ENCODE results near the gene PLCXD1.
"Not testable (repeated sequence)": the region's sequence is repeated elsewhere in the genome, so short reads cannot be mapped to it uniquely, and the experiment has no call there.

The PLCXD1 gene

DNA sequence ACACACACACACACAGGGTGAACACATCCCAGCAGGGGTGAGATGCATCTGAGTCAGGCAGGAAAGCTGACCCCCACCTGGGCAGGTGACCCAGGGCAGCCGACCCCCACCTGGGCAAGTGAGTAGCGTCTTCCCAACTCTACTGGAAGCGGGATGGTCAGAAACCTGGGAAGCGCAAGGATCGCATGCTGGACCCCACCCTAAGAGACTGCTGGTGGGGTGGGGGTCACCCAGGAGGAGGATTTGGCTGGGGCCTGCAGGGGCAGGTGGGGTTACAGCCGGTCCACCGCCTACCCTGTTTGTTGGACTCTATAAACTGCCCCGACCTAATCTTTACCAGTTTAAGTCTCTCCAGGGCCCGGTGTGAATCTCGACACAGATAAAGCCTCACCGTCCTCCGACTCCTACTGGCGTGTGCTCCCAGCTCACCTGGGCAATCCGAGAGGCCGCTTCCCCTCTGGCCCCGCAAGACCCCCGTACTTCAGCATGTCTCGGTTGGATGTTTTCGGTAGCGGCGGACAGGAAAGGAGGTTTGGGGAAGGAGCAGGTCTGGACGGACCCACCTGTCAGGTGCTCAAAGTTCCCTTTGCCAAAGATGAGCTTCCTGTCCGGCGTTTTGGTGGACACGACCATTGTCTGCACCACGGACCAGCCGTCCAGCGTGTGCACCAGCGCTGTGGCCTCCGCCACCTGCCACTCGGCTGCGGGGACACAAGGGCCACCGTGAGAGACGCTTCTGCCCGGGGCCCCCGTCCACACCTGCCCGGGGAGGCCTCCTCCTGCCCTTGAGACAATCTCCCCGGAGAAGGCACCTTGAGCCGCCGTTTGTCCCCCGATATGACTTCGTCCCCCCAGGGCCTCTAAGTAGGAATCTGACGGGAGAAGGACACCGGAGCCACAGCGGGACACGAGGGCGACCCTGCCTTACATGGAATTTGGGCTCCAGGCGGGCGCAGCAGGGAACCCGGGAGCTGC, 35.5 kb downstream of the PLCXD1 start:
- no peak for DNase-seq (ENCODE audit: low read depth in 4 of 4, low spot score in 1 of 4)

DNA sequence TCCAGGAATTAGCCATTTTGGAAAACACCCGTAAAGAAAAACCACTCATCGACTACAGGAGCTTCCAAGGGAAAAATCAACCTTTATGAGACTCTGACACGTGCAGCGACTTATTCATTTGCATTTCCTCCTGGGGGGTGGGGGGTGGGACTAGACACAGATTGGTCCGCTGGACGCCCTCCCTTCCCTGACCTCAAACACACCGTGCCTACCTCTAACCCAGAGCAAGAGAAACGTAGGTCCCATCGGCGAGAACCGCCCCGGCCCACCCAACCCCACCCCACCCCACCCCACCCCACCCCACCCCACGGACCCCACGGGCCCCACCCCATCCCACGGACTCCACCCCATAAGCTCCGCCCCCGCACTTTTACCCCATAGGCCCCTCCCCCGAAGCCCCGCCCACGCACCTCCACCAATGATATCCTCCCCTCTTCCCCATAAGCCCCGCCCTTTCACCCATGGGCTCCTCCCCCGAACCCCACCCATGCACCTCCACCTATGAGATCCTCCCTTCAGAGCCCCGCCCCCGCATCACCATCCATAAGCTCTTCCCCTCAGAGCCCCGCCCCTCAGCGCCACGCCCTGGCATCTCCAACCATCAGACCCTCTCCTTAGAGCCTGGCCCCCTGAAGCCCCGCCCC, 36.4 kb downstream of the PLCXD1 start:
- peak in 1 of 4 experiments; percentile 86 for DNase-seq (ENCODE audit: low read depth in 4 of 4, low spot score in 1 of 4)

DNA sequence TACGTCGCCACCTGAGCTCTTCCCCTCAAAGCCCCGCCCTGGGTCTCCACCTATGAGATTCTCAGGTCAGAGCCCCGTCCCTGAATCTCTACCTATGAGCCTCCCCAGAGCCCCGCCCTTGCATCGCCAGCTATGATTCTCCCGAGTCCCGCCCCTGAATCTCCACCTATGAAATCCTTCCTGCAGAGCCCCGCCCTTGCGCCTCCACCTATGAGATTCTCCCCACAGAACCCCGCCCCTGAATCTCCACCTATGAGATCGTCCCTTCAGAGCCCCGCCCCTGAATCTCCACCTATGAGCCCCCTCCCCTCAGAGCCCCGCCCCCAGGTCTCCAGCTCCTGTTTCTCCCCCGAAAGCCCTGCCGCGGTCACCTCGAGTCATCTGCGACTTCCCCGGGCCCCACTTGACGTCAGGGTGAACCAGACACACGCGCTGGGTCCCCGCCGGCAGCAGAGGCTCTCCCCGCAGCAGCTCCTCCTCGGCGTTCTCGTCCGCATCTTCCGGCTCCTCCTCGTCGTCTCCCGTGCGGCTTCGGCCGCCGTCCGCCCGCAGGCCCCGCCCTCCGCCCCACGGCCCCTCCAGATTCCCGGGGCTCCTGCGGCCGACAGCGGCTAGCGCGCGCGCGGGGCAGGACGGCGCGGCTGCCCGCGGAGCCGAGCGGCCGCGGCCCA, 37.0 kb downstream of the PLCXD1 start:
- DNase-seq (ENCODE audit: low read depth in 4 of 4, low spot score in 1 of 4), result peak; percentile 96 to 98 (median 97)

DNA sequence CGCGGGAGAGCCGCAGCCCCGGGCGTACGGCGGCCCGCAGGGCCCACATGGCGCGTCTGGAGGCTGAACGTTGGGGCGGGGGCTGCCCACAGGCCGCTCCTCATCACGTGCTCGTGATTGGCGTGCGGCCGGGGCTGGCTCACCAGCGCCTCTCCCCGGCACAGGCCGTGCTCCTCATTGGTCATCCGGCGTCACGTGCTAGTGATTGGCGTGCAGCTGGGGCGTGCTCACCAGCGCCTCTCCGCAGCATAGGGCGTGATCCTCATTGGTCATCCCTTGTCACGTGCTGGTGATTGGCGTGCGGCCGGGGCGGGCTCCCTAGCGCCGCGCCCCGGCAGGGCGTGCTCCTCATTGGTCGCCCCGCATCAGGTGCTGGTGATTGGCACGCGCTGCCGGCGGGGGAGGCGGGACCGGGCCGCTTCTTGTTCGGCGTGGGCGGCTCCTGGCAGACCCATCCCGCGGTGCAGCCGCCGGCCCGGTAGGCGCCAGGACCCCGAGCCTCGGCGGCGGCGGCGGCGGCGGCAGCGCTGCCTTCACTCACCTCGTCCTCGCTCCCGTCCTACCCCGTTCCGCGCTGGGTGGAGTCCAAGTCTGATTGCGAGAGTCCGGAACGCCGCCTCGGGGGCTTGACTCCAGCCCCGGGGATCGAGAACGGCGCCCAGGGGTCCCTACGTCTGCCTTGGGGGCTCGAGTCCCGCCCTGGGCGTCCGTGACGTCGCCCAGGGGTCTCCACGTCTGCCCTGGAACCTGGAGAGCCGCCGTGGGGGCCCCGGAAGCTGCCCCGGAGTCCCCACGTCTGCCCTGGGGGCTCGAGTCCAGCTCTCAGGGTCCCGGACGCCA, 37.8 kb downstream of the PLCXD1 start, which contains the start of gene GTPBP6:
TSS of gene GTPBP6 (minus strand) at position 58 of the 840 bp plus-strand sequence. CDS start at position 49, 9 bp downstream.
- peak; percentile 85 to 96 (median 90) for DNase-seq (ENCODE audit: low read depth in 4 of 4, low spot score in 1 of 4)

DNA sequence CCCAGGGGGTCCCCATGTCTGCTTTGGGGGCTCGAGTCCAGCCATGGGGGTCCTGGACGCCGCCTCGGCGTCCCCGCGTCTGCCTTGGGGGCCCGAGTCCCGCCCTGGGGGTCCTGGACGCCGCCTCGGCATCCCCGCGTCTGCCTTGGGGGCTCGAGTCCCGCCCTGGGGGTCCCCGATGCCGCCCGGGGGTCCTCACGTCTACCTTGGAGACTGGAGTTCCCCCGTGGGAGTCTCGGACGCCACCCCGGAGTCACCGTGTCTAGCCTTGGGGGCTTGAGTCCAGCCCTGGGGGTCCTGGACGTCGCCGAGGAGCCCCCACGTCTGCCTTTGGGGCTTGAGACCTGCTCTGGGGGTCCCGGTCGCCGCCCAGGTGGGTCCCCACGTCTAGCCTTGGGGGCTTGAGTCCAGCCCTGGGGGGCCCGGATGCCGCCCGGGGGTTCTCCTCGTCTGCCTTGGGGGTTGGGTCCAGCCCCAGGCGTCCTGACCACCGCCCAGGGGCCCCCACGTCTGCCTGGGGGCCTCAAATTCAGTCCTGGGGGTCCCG, 38.5 kb downstream of the PLCXD1 start:
- no peak for DNase-seq (ENCODE audit: low read depth in 4 of 4, low spot score in 1 of 4)

DNA sequence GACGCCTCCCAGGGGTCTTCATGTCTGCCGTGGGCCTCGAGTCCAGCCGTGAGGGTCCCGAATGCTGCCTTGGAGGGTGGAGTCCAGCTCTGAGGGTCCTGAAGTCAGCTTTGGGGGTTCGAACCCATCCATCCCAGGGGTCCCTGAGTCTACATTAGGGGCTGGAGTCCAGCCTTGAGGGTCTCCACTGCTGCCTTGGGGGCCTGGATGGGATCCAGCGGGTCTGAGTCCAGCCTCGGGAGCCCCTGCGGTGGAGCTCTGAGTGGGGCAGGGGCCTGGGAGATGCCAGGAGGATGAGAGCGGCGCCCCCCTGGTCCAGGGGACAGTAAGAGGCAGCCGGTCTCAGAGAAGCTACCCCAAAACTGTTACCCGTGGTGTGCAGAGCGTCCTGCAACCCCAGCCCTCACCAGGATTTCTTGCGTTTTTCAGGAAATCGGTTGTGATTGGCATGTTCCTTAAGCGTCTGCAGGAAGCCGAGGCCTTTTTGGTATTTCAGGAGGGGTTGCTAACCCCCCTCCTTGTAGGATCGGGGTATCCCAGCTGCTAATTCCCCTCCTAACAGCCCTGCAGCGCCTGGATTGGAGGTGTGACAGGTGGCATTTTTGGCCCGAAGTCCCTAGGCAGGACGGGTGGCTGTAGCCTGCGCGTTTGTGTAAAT, 39.1 kb downstream of the PLCXD1 start:
- DNase-seq (ENCODE audit: low read depth in 4 of 4, low spot score in 1 of 4), result no peak

DNA sequence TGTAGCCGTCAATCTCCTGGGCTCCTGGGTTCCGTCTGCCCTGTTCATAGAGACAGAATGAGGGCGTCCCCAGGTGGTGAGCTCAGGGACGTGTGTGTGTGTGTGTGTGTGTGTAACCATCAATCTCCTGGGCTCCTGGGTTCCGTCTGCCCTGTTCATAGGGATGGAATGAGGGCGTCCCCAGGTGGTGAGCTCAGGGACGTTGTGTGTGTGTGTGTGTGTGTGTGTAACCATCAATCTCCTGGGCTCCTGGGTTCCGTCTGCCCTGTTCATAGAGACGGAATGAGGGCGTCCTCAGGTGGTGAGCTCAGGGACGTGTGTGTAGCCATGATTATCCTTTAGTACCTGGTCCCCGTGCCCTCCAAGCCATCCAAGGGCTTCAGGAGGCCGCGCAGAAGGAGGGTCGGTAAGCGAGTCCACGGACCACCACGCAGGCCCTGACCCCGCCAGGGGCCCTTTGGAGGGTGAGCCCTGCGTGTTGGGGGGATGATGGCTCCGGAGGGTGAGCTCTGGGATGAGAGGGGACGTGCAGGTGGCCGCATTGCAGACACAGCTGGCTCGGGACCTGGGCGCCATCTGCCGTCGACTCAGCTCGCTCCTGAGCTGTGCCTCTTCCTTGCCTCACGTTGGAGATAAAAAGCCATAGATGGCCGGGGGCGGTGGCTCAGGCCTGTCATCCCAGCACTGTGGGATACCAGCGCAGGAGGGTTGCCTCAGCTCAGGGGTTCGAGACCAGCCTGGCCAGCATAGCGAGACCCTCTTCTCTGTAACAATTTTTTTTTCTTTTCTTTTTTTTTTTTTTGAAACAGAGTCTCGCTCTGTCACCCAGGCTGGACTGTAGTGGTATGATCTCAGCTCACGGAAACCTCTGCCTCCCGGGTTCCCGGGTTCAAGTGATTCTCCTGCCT, 42.8 kb downstream of the PLCXD1 start:
- DNase-seq (ENCODE audit: low read depth in 4 of 4, low spot score in 1 of 4), result no peak

DNA sequence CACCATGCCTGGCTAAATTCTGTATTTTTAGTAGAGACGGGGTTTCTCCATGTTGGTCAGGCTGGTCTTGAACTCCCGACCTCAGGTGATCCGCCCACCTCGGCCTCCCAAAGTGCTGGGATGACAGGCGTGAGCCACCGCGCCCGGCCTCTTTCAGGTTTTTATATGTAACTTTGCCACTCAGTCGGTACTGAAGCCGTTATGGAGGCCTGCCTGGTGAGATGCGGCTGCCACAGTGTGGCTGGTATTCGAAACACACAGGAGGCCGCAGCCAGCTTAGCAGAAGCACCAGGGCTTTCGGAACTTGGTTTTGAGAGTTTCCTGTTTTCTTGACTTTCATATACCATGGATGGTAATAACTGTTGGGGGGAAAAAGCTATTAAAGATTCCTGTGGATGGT, 43.5 kb downstream of the PLCXD1 start:
- DNase-seq (ENCODE audit: low read depth in 4 of 4, low spot score in 1 of 4), result not testable (repeated sequence)

DNA sequence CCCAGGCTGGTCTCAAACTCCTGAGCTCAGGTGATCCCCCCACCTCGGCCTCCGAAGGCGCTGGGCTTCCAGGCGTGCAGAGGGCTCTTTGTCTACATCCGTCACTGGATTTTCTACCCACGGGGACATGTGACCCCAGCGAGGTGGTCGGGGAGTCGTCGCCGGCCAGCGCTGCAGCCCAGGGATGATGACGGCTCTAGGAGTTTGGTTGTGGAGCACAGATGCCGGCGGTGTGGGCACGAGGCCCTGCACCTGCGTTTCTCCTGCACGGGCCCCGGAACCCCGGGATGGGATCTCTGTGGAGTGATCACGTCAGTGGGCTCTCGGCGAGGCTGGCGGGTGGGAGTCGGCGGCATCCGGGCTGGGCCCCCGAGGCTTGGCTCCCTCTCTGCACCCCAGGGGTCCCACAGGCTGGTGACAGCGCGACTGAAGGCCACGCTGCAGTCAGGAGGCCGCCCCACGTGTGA, 46.5 kb downstream of the PLCXD1 start:
- no peak for DNase-seq (ENCODE audit: low read depth in 4 of 4, low spot score in 1 of 4)

DNA sequence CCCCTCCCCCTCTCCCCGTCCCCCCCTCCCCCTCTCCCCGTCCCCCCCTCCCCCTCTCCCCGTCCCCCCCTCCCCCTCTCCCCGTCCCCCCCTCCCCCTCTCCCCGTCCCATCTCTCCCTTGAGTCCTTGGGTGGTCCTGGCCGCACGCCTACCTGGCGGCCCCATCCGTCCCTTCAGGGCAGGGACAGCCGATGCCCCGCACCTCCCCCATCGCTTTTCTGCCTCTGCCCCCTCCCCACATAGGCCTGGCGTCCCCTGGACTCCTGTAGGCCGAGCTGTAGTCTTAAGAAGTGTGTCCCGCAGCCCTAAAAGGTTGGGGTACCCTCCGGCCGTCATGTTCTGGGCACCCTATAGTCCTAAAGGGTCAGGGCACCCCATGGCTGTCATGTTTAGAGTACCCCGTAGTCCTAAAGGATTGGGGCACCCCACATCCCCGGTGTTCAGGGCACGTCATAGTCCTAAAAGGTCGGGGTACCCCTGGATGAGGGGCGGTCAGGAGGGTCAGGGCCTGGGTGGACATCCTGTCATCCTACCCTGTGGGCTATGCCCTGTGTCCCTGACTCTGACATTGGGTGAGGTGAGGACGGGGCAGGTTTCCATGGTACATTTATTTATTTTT, 48.2 kb downstream of the PLCXD1 start:
- DNase-seq (ENCODE audit: low read depth in 4 of 4, low spot score in 1 of 4), result no peak

DNA sequence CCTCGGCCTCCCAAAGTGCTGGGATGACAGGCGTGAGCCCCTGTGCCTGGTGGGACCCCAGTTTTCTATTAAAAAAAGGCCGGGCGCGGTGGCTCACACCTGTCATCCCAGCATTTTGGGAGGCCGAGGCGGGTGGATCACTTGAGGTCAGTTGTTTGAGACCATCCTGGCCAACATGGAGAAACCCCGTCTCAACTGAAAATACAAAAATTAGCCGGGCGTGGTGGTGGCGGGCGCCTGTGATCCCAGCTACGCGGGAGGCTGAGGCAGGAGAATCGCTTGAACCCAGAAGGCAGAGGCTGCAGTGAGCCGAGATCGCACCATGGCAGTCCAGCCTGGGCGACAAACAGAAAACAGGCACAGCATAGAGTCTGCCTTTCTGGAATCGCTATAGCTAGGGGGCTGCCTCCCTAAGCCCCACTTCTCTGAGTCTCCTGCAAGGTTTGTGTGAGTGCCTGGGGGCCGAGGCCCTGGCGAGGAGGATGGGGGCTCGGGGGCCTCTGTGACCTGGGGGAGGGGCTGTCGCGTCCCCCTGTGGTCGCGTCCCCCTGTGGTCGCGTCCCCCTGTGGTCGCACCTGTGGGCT, 49.1 kb downstream of the PLCXD1 start:
- DNase-seq (ENCODE audit: low read depth in 4 of 4, low spot score in 1 of 4), result not testable (repeated sequence)

DNA sequence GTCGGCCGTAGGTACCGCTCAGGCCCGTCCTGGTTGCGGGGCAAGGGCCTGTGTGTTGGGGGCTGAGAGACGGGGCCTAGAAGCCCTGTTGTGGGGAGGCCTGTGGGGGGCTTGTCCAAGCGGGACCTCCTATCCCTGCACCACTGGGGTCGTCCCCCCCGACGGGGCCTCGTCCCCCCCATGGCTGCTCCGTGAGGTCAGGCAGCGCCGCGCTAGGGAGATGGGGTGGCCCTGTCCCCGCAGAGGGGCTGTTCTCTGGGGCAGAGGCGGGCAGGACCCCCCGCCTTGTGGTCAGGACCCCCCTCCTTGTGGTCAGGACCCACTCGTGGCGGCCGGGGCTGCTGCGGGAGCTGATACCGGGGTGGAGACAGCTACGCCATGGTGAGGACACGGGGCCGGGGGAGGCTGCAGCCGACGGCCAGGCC, 49.6 kb downstream of the PLCXD1 start:
- DNase-seq (ENCODE audit: low read depth in 4 of 4, low spot score in 1 of 4), result no peak

DNA sequence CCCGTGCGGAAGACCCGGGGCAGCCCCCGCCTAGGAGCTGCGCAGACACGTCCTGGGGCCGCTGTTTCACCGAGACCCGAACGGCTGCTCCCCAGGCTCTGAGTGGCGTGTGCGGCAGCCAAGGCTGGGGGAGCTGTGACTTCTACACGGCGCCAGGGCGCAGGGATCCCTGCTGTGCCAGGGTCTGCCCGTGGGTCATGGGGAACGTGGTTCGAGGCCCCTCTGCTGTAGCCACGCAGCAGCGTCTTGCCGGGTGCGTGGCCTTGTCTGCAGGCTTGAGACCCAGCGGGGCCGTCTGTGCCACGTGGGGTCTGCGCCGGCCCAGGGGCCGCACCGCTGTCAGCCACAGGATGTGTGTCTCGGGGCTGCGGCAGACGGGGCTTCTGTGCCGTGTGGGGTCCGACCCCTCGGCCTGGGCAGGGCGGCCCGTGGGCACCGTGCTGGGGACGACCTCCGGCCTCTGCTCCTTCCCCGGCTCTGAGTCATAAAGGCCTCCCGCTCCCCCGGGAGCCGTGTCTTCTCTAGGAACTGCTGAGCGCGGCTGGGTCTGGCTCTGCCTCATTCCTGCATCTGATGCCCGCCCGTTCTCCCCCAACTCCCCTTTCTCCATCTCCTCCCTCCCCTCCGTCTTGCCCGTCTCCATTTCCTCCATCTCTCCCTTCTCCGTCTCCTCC, 50.1 kb downstream of the PLCXD1 start:
- DNase-seq (ENCODE audit: low read depth in 4 of 4, low spot score in 1 of 4), result no peak

DNA sequence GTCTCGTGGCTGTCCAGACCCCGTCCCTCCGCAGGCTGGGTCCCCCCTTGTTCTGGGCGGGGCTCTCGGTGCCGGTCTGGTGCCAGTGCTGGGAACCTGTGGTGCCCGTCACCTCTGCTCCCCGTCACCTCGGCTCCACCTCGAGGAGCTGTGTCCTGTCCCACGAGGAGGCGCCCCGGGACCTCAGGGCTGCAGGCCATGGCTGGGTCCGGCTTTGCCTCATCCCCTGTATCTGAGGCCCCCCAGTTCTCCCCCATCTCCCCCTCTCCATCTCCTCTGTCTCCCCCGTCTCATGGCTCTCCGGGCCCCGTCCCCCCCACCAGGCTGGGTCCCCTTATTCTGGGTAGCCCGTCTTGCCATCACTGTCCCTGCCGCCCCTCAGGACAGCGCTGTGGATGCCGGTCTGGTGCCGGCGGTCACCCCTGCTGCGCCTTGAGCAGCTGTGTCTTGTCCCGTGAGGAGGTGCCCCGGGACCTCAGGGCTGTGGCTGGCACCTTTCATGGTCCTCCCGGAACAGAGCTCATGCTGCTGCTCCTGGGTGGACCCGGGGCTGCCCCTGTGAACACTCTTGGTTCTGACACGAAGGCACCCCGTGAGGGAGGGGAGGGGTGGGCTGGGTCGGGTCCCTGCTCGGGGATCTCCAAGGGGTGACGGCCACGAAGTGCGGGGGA, 50.8 kb downstream of the PLCXD1 start:
- DNase-seq (ENCODE audit: low read depth in 4 of 4, low spot score in 1 of 4), result no peak

DNA sequence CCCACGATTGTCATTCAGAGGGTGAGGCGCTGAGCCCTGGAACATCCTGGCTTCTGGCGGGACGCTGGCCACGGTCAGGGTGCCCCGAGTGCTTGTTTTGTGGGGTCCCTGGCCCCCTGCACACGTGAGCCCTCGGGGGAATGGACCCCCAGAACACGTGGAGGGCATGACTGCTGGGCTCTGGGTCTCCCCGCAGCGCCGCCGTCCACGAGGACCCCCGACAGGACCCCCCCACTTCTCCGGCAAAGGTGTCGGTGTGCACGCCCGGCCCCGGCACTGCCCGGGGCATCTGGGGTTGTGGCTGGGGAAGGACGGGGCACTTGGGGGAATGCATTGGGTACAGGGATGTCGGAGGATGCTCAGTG, 51.3 kb downstream of the PLCXD1 start:
- no peak for DNase-seq (ENCODE audit: low read depth in 4 of 4, low spot score in 1 of 4)

DNA sequence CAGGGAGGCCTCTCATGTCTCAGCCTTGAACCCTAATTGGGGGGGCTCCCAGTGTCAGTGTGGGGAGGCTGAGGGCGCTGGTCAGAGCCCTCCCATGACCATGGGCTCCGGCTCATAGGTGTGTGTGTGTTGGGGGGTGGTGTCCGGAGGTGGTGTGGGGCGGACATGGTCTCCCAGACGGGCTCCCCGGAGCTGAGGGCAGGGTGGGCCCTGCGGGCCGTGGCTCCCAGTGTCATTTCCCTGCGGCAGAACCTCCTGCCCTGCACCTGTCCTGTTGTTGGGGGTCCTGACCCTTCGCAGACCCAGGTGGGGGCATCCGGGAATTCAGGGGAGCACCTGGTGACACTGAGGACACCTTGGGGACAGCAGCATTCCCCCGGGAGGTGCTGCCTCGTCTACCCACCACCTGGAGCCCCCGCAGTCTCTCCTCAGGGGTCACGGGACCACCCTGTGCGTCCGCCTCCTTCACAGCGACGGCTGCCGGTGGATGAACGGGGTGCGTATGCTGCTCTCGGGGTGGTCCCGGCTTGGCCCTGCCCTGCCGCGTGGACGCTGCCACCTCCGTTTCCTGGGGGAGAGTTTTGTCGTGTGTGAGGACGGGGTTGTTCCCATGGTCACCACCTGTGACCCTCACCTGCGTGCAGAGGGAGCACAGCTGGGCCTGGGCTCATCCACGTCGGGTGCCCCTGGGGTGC, 51.9 kb downstream of the PLCXD1 start:
- no peak for DNase-seq (ENCODE audit: low read depth in 4 of 4, low spot score in 1 of 4)

Measured in stimulated activated CD4-positive, alpha-beta T cell treated with anti-CD3 and anti-CD28 coated beads, Interleukin-1b, Interleukin-23, amount 100 ng/mL, for 24 hours (primary cell).